ENCODE data around the gene ARHGEF28.

ARHGEF28 gene

DNA sequence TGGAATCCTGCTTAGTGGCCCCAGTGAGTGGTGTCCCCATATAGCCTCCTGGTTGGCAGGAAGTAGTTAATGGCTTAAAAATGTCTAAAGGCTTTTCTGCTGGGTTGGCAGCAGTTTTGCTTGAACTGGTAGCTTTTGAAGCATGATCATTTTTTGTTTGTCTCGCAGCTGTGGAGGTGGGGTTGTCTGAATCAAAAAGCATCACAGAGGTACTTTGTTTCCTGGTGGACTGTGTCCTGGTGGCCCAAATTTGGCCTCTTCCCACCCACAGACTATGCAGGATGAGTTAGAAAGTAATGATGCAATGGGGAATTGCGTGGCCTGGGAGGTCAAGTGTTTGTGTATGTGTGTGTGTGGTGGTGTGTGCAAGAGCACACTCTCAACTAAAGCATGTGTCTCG is 322.7 kb downstream of the ARHGEF28 start:
- Mint-ChIP-seq H3K27ac (ENCODE audit: low read depth) (no peak overlapping the region), H3K4me3 (no peak overlapping the region), H3K4me1 (no peaks in the 10 kb centered on the region), H3K27me3 (peaks cover 28% of the 10 kb centered on the region), H3K9me3 (peaks cover 5% of the 10 kb centered on the region), H3K36me3 (ENCODE audit: insufficient read depth) (no peaks in the 10 kb centered on the region)
- no peak for DNase-seq (ENCODE audit: low spot score in 2 of 2)
- ATAC-seq (replicated peaks; ENCODE audit: extremely low read depth, poor library complexity, severe bottlenecking): no peak

DNA sequence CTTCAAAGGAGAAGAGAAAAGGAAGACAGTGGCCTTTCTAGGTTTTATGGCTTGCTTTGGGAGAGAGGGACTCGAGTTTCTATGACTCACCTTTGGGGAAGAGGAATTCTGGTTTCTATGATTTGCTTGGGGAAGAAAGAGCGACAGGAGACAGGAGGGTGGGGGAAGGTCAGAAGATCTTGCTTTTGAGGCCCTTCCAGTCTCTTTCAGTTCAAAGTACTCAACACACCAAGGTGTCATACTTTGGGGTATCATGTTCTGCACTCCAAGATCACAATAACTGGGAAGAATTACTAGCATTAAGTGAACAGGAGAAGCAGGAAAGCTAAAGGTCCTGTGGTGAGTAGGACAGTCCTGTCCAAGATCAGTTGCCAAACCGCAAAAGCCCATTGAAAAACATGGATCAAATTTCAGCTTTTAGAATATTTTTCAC is 324.5 kb downstream of the ARHGEF28 start:
- Mint-ChIP-seq H3K27me3 (peaks cover 28% of the 10 kb centered on the region), H3K4me3 (no peak overlapping the region), H3K4me1 (no peaks in the 10 kb centered on the region), H3K9me3 (no peaks in the 10 kb centered on the region), H3K27ac (ENCODE audit: low read depth) (no peak overlapping the region), H3K36me3 (ENCODE audit: insufficient read depth) (no peaks in the 10 kb centered on the region)
- DNase-seq (ENCODE audit: low spot score in 2 of 2) (no peak), ATAC-seq (replicated peaks; ENCODE audit: extremely low read depth, poor library complexity, severe bottlenecking) (no peak)

DNA sequence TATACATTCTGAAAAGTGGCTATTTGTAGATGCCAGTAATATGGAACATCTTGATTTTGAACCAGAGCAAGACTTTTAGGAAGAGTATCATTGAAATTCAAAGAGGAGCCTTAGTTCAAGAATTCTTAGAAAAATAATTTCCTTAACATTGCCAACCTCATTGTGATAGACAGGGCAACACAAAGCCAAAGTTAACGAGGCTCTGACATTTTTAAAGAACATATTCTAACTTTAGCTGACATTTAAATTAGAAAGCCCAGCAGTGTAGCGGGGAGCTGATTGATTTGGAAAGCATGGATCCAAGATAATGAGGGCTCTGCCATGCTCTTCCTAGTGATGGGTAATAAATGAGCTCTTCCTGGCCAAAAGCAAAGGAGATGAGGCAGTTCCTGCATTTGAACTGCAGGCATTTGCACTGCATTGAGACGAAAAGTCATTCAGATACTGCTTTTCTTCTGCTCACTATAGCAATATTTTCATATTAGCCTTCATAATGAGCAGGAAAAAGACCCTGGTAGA is 325.0 kb downstream of the ARHGEF28 start:
- peaks cover 28% of the 10 kb centered on the region for H3K27me3 Mint-ChIP-seq
- ATAC-seq (replicated peaks; ENCODE audit: extremely low read depth, poor library complexity, severe bottlenecking) (no peak), DNase-seq (ENCODE audit: low spot score in 2 of 2) (no peak)
- H3K36me3 Mint-ChIP-seq (ENCODE audit: insufficient read depth): no peaks in the 10 kb centered on the region
- H3K9me3 Mint-ChIP-seq: no peaks in the 10 kb centered on the region
- H3K4me1 Mint-ChIP-seq: no peaks in the 10 kb centered on the region
- H3K27ac Mint-ChIP-seq (ENCODE audit: low read depth): no peak overlapping the region
- H3K4me3 Mint-ChIP-seq: no peak overlapping the region

DNA sequence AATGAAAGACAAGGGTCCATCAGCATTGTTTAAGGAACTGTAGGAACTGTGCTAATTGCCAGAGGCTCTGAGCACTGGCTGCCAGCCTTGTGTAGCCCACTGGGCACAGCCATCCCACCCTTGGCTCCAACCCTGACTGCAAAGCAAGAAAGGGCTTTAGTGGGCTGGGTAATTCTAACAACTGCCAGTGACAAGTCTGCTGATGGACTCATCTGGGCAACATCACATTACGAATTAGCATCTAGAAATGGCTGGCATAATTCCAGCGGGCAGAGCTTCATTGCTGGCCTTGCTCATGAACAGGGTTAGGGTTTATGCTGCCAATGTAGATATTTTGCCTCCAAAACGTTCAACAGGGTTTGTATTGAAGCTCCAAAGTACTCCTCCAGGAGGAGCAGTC is 326.9 kb downstream of the ARHGEF28 start:
- no peaks in the 10 kb centered on the region for H3K36me3 Mint-ChIP-seq (ENCODE audit: insufficient read depth)
- H3K4me3 Mint-ChIP-seq: no peak overlapping the region
- H3K27me3 Mint-ChIP-seq: peaks cover 39% of the 10 kb centered on the region
- ATAC-seq (replicated peaks; ENCODE audit: extremely low read depth, poor library complexity, severe bottlenecking) (no peak), DNase-seq (ENCODE audit: low spot score in 2 of 2) (no peak)
- H3K27ac Mint-ChIP-seq (ENCODE audit: low read depth): no peak overlapping the region
- no peaks in the 10 kb centered on the region for H3K4me1 Mint-ChIP-seq
- H3K9me3 Mint-ChIP-seq: no peaks in the 10 kb centered on the region

DNA sequence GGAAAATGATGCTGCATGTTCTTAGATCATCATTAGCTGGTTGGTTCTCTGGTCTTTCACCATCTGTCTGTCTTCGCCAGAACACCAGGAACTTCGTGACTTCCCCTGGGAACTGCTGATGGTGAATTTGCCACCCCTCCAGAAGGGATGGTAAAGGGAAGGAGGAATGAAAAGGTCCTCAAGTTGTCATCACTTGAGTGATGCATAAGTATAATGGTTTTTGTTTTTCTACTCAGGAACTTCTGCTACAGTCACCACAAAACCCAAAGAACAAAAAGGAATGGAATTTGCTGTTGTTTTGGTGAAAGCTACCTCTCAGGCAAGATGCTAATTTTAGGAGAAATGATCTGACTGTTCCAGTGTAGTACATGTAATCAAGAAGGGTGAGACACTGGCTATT is 328.4 kb downstream of the ARHGEF28 start:
- Mint-ChIP-seq H3K4me3 (no peak overlapping the region), H3K4me1 (no peaks in the 10 kb centered on the region), H3K27me3 (peaks cover 44% of the 10 kb centered on the region), H3K9me3 (no peaks in the 10 kb centered on the region), H3K36me3 (ENCODE audit: insufficient read depth) (no peaks in the 10 kb centered on the region), H3K27ac (ENCODE audit: low read depth) (no peak overlapping the region)
- DNase-seq (ENCODE audit: low spot score in 2 of 2): no peak
- no peak for ATAC-seq (replicated peaks; ENCODE audit: extremely low read depth, poor library complexity, severe bottlenecking)

DNA sequence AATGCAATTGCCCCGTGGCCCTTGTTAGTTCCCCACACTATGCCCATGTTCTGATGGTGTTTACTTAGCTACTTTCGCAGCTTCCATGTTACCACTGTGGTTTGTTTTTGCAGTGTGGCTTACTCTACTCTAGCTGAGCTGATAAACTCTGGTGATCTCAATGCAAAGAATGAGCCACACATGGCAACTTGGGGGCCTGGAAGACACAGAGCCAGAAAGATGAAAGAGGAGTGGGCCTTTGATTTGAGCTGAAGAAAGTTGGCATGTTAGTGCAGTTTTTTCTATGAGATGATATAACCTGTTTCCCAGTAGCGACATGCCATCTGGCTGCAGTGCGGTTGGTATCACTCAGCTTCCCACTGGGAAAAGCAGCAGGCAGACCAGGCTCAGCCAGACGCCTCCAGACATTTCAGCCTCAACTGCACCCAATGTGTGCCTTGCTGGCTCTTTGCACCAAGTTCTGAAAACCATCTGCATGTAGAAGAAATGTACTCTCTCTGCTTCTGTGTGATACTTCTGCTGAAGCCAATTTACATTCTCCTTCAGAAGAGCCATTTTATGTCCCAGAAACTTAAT is 329.4 kb downstream of the ARHGEF28 start:
- H3K4me3 Mint-ChIP-seq: no peak overlapping the region
- H3K9me3 Mint-ChIP-seq: no peaks in the 10 kb centered on the region

DNA sequence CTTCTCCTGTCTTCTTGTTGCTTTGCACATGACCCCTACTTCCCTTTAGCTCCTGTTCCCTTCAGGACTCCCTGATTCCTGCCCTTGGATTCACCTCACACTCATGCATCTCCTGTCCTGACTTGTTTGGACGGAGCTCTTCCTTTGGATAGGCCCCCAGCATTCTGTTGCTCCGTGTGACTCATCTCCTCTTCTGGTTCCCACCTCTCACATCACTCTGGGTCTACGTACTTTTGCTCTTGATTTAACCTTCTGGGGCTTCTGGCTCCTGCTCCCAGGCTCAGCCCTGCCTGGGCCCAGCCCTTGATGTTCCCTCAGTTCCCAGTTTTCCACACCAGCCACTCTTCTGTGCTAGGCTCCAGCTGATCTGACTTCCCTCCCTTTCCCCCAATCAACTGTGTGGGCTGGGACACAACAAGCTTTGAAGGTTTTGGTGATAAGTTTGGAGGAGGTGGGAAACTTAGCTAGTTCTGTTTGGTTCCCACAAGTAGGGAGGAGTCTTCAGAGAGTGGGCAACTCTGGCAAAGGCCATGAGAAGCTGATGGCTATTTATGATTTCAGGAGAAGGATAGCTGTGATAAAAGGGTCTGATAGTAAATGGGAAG is 331.5 kb downstream of the ARHGEF28 start:
- no peaks in the 10 kb centered on the region for H3K36me3 Mint-ChIP-seq (ENCODE audit: insufficient read depth)
- no peak overlapping the region for H3K27ac Mint-ChIP-seq (ENCODE audit: low read depth)
- H3K27me3 Mint-ChIP-seq: peaks cover 21% of the 10 kb centered on the region
- no peak overlapping the region for H3K4me3 Mint-ChIP-seq
- no peaks in the 10 kb centered on the region for H3K9me3 Mint-ChIP-seq
- DNase-seq (ENCODE audit: low spot score in 2 of 2): no peak
- H3K4me1 Mint-ChIP-seq: no peaks in the 10 kb centered on the region
- ATAC-seq (replicated peaks; ENCODE audit: extremely low read depth, poor library complexity, severe bottlenecking): no peak

More for the DNA sequence above, 329.4 kb downstream of the ARHGEF28 start:
- Mint-ChIP-seq H3K4me1 (no peaks in the 10 kb centered on the region), H3K27me3 (peaks cover 34% of the 10 kb centered on the region), H3K27ac (ENCODE audit: low read depth) (no peak overlapping the region), H3K36me3 (ENCODE audit: insufficient read depth) (no peaks in the 10 kb centered on the region)
- DNase-seq (ENCODE audit: low spot score in 2 of 2): no peak
- ATAC-seq (replicated peaks; ENCODE audit: extremely low read depth, poor library complexity, severe bottlenecking): no peak

DNA sequence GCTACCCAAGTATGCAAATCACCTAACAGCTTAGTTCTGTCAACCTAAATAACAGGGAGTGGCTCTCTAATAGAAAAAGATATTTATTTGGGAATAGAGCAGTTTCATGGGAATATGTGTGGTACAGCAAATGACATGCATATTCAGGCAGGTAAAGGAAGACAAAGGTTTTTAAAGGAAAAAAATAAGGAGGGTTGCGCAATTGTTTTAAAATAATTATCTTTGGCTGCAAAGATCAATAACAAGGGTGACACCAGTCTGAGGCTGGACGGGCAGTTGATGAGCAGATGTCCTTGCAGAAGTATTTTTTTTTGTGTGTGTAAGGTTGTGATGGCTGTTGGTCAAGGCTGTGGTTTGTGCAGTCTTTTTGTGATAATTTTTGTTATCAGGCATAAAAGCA is 332.0 kb downstream of the ARHGEF28 start:
- Mint-ChIP-seq H3K9me3 (no peaks in the 10 kb centered on the region), H3K36me3 (ENCODE audit: insufficient read depth) (no peaks in the 10 kb centered on the region), H3K27me3 (peaks cover 21% of the 10 kb centered on the region), H3K4me1 (no peaks in the 10 kb centered on the region), H3K4me3 (no peak overlapping the region), H3K27ac (ENCODE audit: low read depth) (no peak overlapping the region)
- DNase-seq (ENCODE audit: low spot score in 2 of 2) (no peak), ATAC-seq (replicated peaks; ENCODE audit: extremely low read depth, poor library complexity, severe bottlenecking) (no peak)

DNA sequence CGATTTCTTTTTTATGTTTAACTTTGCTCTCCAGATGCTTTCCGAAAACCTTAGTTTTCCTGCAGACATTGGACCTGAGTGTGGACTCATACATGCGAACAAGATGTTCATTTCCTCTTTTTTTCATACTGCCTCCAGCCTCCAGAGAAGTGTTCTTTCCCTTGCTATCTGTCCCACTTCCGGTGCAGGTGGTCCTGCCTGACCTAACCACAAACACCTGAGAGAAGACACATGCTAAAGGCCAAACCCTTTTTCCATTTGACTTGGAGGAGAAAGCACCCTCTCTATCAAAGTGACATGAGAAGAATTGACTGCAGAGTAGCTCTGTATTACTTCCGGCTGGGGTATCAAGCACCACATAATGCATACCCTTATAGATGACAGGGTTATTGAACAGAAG is 334.0 kb downstream of the ARHGEF28 start:
- Mint-ChIP-seq H3K4me3 (no peak overlapping the region), H3K36me3 (ENCODE audit: insufficient read depth) (no peaks in the 10 kb centered on the region), H3K27ac (ENCODE audit: low read depth) (no peak overlapping the region), H3K4me1 (no peaks in the 10 kb centered on the region), H3K27me3 (peaks cover 21% of the 10 kb centered on the region), H3K9me3 (no peaks in the 10 kb centered on the region)
- DNase-seq (ENCODE audit: low spot score in 2 of 2) (no peak), ATAC-seq (replicated peaks; ENCODE audit: extremely low read depth, poor library complexity, severe bottlenecking) (no peak)

DNA sequence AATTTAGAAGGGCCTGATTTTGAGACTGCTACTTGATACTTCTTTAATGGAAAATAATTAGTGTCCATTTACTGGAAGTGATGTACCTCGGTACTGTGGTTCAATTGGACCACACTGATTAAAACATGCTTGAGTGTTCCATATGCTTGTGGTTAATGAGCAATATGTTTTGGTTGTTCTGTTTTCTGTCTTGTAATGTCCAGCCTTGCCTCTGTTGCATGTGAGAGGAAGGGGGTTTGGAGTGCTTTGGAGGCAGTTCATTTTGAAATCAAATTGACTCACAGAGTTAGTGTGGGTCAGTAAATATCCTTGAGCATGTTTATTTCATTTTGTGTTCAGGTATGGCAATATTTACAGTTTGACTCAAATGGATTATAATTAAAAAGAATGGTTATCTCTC is 334.4 kb downstream of the ARHGEF28 start:
- H3K9me3 Mint-ChIP-seq: no peaks in the 10 kb centered on the region
- H3K4me1 Mint-ChIP-seq: no peaks in the 10 kb centered on the region
- ATAC-seq (replicated peaks; ENCODE audit: extremely low read depth, poor library complexity, severe bottlenecking): no peak
- H3K4me3 Mint-ChIP-seq: no peak overlapping the region
- H3K36me3 Mint-ChIP-seq (ENCODE audit: insufficient read depth): no peaks in the 10 kb centered on the region
- no peak overlapping the region for H3K27ac Mint-ChIP-seq (ENCODE audit: low read depth)
- H3K27me3 Mint-ChIP-seq: peaks cover 21% of the 10 kb centered on the region
- DNase-seq (ENCODE audit: low spot score in 2 of 2): no peak

DNA sequence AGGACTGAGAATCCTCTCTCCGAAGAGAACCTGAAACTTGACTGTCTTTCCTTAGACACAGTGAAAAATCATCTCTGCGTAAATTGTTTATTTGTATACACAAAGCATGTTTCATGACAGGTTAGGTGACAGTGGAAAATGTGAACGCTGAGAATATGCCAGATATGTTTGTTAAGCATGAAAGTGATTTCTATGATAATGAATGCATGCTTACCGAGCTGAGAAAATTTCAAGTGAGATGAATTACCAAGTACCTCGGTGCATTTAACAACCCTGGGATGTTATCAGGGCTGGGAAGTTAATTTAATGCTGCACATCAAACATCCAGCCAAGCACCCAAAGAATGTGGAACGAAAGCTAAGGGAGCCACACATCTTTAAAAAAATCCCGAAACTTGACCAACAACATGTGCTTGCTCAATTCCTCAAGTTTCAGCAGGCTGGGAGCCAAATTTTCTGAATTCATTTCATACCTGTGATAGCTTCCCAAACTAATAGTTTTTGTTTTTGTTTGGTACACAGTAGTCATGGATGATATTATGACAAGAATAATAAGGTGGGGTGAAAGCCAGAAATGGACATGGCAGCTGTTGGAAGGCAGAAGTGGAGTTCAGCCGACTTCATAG is 336.9 kb downstream of the ARHGEF28 start:
- H3K4me3 Mint-ChIP-seq: no peak overlapping the region
- no peaks in the 10 kb centered on the region for H3K9me3 Mint-ChIP-seq
- H3K36me3 Mint-ChIP-seq (ENCODE audit: insufficient read depth): no peaks in the 10 kb centered on the region
- DNase-seq (ENCODE audit: low spot score in 2 of 2) (no peak), ATAC-seq (replicated peaks; ENCODE audit: extremely low read depth, poor library complexity, severe bottlenecking) (no peak)
- no peak overlapping the region for H3K27ac Mint-ChIP-seq (ENCODE audit: low read depth)
- H3K27me3 Mint-ChIP-seq: peaks cover 10% of the 10 kb centered on the region
- no peaks in the 10 kb centered on the region for H3K4me1 Mint-ChIP-seq

DNA sequence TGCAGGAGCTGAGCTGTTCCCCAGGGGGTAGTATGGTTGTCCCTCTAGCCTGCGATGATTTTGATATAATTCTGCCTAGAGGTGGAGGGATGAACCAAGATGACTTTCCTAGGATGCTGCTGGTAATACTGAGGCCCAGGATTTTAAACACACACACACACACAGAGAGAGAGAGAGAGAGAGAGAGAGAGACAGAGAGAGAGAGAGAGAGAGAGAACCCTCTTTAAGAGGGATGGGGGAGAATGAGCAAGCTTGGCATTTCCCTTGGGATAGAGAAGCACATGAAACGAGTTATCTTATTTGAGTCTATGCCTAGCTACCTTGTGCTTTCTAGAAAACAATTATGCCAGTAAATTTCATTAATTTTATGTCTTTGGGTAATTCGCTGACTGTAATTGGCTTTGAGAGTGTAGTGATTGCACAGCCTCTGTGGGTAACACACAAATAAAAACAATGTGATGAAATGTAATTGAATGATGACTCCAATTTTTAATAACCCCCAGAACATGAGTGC is 338.4 kb downstream of the ARHGEF28 start:
- no peaks in the 10 kb centered on the region for H3K9me3 Mint-ChIP-seq
- DNase-seq (ENCODE audit: low spot score in 2 of 2) (no peak), ATAC-seq (replicated peaks; ENCODE audit: extremely low read depth, poor library complexity, severe bottlenecking) (no peak)
- H3K27ac Mint-ChIP-seq (ENCODE audit: low read depth): no peak overlapping the region
- peaks cover 5% of the 10 kb centered on the region for H3K27me3 Mint-ChIP-seq
- H3K4me1 Mint-ChIP-seq: no peaks in the 10 kb centered on the region
- H3K36me3 Mint-ChIP-seq (ENCODE audit: insufficient read depth): peaks cover 2% of the 10 kb centered on the region
- no peak overlapping the region for H3K4me3 Mint-ChIP-seq

DNA sequence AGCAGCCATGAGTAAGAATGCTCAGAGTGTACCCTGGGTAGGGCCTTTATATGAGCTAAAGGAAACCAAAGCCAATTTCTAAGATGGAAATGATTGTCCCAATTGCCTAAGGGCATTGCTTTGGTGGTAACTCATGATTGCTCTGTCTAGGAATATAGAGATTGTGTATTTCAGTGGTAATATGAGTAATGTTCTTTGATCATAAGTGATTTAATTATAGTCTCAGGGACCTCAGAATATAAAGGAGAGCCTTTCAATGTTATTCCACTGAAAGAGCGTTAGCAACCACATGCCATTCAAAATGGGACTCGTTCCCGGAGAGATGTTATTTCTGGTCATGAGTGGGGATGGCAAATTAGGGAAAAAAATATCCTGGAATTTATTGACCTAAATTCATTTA is 340.5 kb downstream of the ARHGEF28 start:
- ATAC-seq (replicated peaks; ENCODE audit: extremely low read depth, poor library complexity, severe bottlenecking) (no peak), DNase-seq (ENCODE audit: low spot score in 2 of 2) (no peak)
- H3K36me3 Mint-ChIP-seq (ENCODE audit: insufficient read depth): peaks cover 2% of the 10 kb centered on the region
- H3K4me1 Mint-ChIP-seq: no peaks in the 10 kb centered on the region
- H3K27me3 Mint-ChIP-seq: peaks cover 26% of the 10 kb centered on the region
- no peak overlapping the region for H3K27ac Mint-ChIP-seq (ENCODE audit: low read depth)
- no peak overlapping the region for H3K4me3 Mint-ChIP-seq
- H3K9me3 Mint-ChIP-seq: no peaks in the 10 kb centered on the region

Measured in central memory CD8-positive, alpha-beta T cell (primary cell).